Esophagus (tissue), 2 donors: ENCODE results near the gene RGPD5. TPM values are rescaled to one million over a fixed set of nuclear protein-coding genes. Genes with fewer than 3 reads are reported as not detected.

ENCODE experiments used
- polyA plus RNA-seq, 2 donors: library from polyadenylated mRNA; stranded (reverse); fragments of 200-250 nt; gene quantifications; one replicate each; pipeline ENCODE4 v1.2.3, GENCODE V29; 2013
- donor health status: healthy with polysubstance abuse.
- donor health status: Bipolar disorder and iron deficiency.

Gene RGPD5
- polyA plus RNA-seq, 2 donors: 2.9 to 8.5 TPM

Other genes starting within 250 kb of the RGPD5 start
- 10 to 100 TPM; 44.8 to 45.9 TPM for gene SEPTIN10, start 180.3 kb upstream of the RGPD5 start, polyA plus RNA-seq
- gene SOWAHC, start 179.9 kb upstream of the RGPD5 start, polyA plus RNA-seq: 10 to 100 TPM; 23.3 to 28.7 TPM
- under 1 TPM; 0.15 to 0.26 TPM for gene LIMS3, start 104.4 kb downstream of the RGPD5 start, polyA plus RNA-seq